ENCODE data around the gene KRTAP19-2. TPM values are rescaled to one million over a fixed set of nuclear protein-coding genes. Genes with fewer than 3 reads are reported as not detected.

The KRTAP19-2 gene
- total RNA-seq, 2 donors from 2014 or later = not detected

- no peaks in the 10 kb centered on the region for H3K4me1 ChIP-seq (replicated peaks)
- DNase-seq (ENCODE audit: low spot score) = no peak
- TF ChIP-seq POLR2A (IDR thresholded peaks at IDR 0.05) = no peak
- TF ChIP-seq CTCF (IDR thresholded peaks at IDR 0.05) = no peak
- no peak for TF ChIP-seq POLR2AphosphoS5 (IDR thresholded peaks at IDR 0.05)
These were observed 9.8 kb upstream of the KRTAP19-2 start, which contains the start of gene KRTAP19-4 for GRCh38 chr21:30497065-30497464. TSS of gene KRTAP19-4 (minus strand) at chr21:30497165. CDS start at chr21:30497110, 55 bp downstream.

GRCh38 chr21:30491963-30492428 lies 4.8 kb upstream of the KRTAP19-2 start, which contains the start of gene KRTAP19-3:
TSS of gene KRTAP19-3 (minus strand) at chr21:30492013. CDS start at chr21:30491957, 56 bp downstream.
- H3K9me3 ChIP-seq = no peaks in the 10 kb centered on the region
- no peak within 1 kb of the TSS for H3K27ac ChIP-seq
- intact Hi-C loops (cut with DNase I) = no loop called here
- no peak within 1 kb of the TSS for H3K4me3 ChIP-seq
- TF ChIP-seq POLR2A (IDR thresholded peaks at IDR 0.05) (no peak), POLR2AphosphoS5 (IDR thresholded peaks at IDR 0.05) (no peak), CTCF (IDR thresholded peaks at IDR 0.05) (no peak)
- DNase-seq (ENCODE audit: low spot score) = no peak
- no peaks in the 10 kb centered on the region for H3K27me3 ChIP-seq (replicated peaks; ENCODE audit: insufficient read depth)
- no peaks in the 10 kb centered on the region for H3K36me3 ChIP-seq
- no peaks in the 10 kb centered on the region for H3K4me1 ChIP-seq (replicated peaks)
- 56% methylated on average over 2 of the region's 2 CpGs for WGBS

More at GRCh38 chr21:30497065-30497464, 9.8 kb upstream of the KRTAP19-2 start, which contains the start of gene KRTAP19-4:
- H3K4me3 ChIP-seq = no peak within 1 kb of the TSS
- H3K36me3 ChIP-seq = no peaks in the 10 kb centered on the region
- WGBS = 81% methylated on average over 4 of the region's 4 CpGs
- H3K9me3 ChIP-seq = no peaks in the 10 kb centered on the region
- intact Hi-C loops (cut with DNase I) = no loop called here
- no peak within 1 kb of the TSS for H3K27ac ChIP-seq
- no peaks in the 10 kb centered on the region for H3K27me3 ChIP-seq (replicated peaks; ENCODE audit: insufficient read depth)

- intact Hi-C loops (cut with DNase I) = no loop called here
- Histone ChIP-seq H3K36me3 (no peaks in the 10 kb centered on the region), H3K27me3 (replicated peaks; ENCODE audit: insufficient read depth) (no peaks in the 10 kb centered on the region), H3K4me1 (replicated peaks) (no peaks in the 10 kb centered on the region), H3K9me3 (no peaks in the 10 kb centered on the region), H3K4me3 (no peak overlapping the region), H3K27ac (no peak overlapping the region)
- TF ChIP-seq POLR2A (IDR thresholded peaks at IDR 0.05) (no peak), CTCF (IDR thresholded peaks at IDR 0.05) (no peak), POLR2AphosphoS5 (IDR thresholded peaks at IDR 0.05) (no peak)
- WGBS = 96% methylated on average over 2 of the region's 2 CpGs
- DNase-seq (ENCODE audit: low spot score) = no peak
These were observed 1.1 kb downstream of the KRTAP19-2 start for GRCh38 chr21:30486180-30486579.

GRCh38 chr21:30482130-30482529 lies 5.1 kb downstream of the KRTAP19-2 start:
- no peaks in the 10 kb centered on the region for H3K4me1 ChIP-seq (replicated peaks)
- DNase-seq (ENCODE audit: low spot score) = no peak
- TF ChIP-seq POLR2AphosphoS5 (IDR thresholded peaks at IDR 0.05) (no peak), POLR2A (IDR thresholded peaks at IDR 0.05) (no peak), CTCF (IDR thresholded peaks at IDR 0.05) (no peak)
- 44% methylated on average over 2 of the region's 2 CpGs for WGBS
- H3K9me3 ChIP-seq = no peaks in the 10 kb centered on the region
- H3K27ac ChIP-seq = no peak overlapping the region
- no peaks in the 10 kb centered on the region for H3K36me3 ChIP-seq
- H3K27me3 ChIP-seq (replicated peaks; ENCODE audit: insufficient read depth) = no peaks in the 10 kb centered on the region
- intact Hi-C loops (cut with DNase I) = no loop called here
- no peak overlapping the region for H3K4me3 ChIP-seq

GRCh38 chr21:30480145-30480544 lies 7.1 kb downstream of the KRTAP19-2 start, which contains the start of gene KRTAP19-1:
TSS of gene KRTAP19-1 (minus strand) at chr21:30480367. CDS start at chr21:30480317, 50 bp downstream.
- WGBS = 74% methylated on average over 7 of the region's 7 CpGs
- H3K27me3 ChIP-seq (replicated peaks; ENCODE audit: insufficient read depth) = no peaks in the 10 kb centered on the region
- H3K36me3 ChIP-seq = no peaks in the 10 kb centered on the region
- DNase-seq (ENCODE audit: low spot score) = no peak
- H3K9me3 ChIP-seq = no peaks in the 10 kb centered on the region
- intact Hi-C loops (cut with DNase I) = no loop called here
- TF ChIP-seq POLR2AphosphoS5 (IDR thresholded peaks at IDR 0.05) (no peak), POLR2A (IDR thresholded peaks at IDR 0.05) (no peak), CTCF (IDR thresholded peaks at IDR 0.05) (no peak)
- H3K4me1 ChIP-seq (replicated peaks) = no peaks in the 10 kb centered on the region
- no peak within 1 kb of the TSS for H3K27ac ChIP-seq
- no peak within 1 kb of the TSS for H3K4me3 ChIP-seq

All from prostate gland (tissue), 2 donors.